ENCODE results near the gene MBD2.

GRCh38 chr18:54187372-54187771 is 37.1 kb downstream of the MBD2 start:
- no peak for TF ChIP-seq POLR2A (IDR thresholded peaks at IDR 0.05)
- no peak for TF ChIP-seq CTCF (IDR thresholded peaks at IDR 0.05)
- no peak for TF ChIP-seq POLR2AphosphoS5 (IDR thresholded peaks at IDR 0.05; ENCODE audit: insufficient read depth in 1 of 2, low read depth in 1 of 2)

Measured in vagina (tissue), 2 donors.